HepG2 (cell line): ENCODE data around the gene FITM1. TPM values are rescaled to one million over a fixed set of nuclear protein-coding genes. Genes with fewer than 3 reads are reported as not detected.

Experiments
- AGO2 ChIP-seq: fragments of 200-400 bp; formaldehyde crosslinking; optimal IDR thresholded peaks from 2 replicates; pipeline ENCODE3; 2017; ENCODE audit warnings: mild to moderate bottlenecking, low read depth, low read length, moderate library complexity
- CCAR2 ChIP-seq: fragments of 200-400 bp; formaldehyde crosslinking; optimal IDR thresholded peaks from 2 replicates; pipeline ENCODE3; 2018; ENCODE audit warnings: low read depth, mild to moderate bottlenecking, low read length, moderate library complexity
- EHMT2 ChIP-seq: fragments of 200-600 bp; sonication (generic); IDR thresholded peaks from 2 replicates; pipeline ENCODE4 v1.7.0; 2017; ENCODE audit warnings: antibody characterized with exemption, low read depth, low read length, borderline replicate concordance
- FOXJ3 ChIP-seq: sonication (generic); formaldehyde crosslinking; IDR thresholded peaks from 2 replicates; pipeline ENCODE4 v1.4.0; 2020; ENCODE audit warnings: missing genetic modification reagents, mild to moderate bottlenecking, borderline replicate concordance
- HNRNPUL1 ChIP-seq: fragments of 200-400 bp; formaldehyde crosslinking; IDR thresholded peaks from 2 replicates; pipeline ENCODE4 v1.6.1; 2017; ENCODE audit warnings: low read depth, mild to moderate bottlenecking, low read length, moderate library complexity
- KAT8 ChIP-seq: IDR thresholded peaks from 2 replicates; pipeline ENCODE4 v1.6.1; 2016; ENCODE audit warnings: missing genetic modification reagents, missing compliant biosample characterization
- ZNF207 ChIP-seq: fragments of 450-650 bp; IDR thresholded peaks from 2 replicates; pipeline ENCODE4 v1.6.1; 2016; ENCODE audit warnings: antibody characterized with exemption, borderline replicate concordance
- ZNF557 ChIP-seq: sonication (generic); formaldehyde crosslinking; IDR thresholded peaks from 2 replicates; pipeline ENCODE4 v1.4.0; 2020; ENCODE audit warnings: missing genetic modification reagents
- ZNF761 ChIP-seq: sonication (generic); formaldehyde crosslinking; conservative IDR thresholded peaks from 2 replicates; pipeline ENCODE4 v1.4.0; 2020; ENCODE audit warnings: mild to moderate bottlenecking, missing genetic modification reagents
- ZSCAN25 ChIP-seq: sonication (generic); formaldehyde crosslinking; IDR thresholded peaks from 2 replicates; pipeline ENCODE4 v1.8.0; 2022; ENCODE audit warnings: mild to moderate bottlenecking, missing genetic modification reagents
- polyA plus RNA-seq, 8 experiments: library from polyadenylated mRNA; depleted of rRNA in 3 of 8; stranded (reverse) in 7 of 8; unstranded in 1 of 8; fragments of >200 nt; fragmentation: Illumina TruSeq in 4 of 8; extraction: Trizol in 4 of 8; gene quantifications; 2 replicates each; pipeline versions ENCODE4 v1.2.1 to v1.2.3, GENCODE V29; 2011 to 2016; ENCODE audit warnings: low read depth in 4 of 8, missing spikeins in 1 of 8, mixed read lengths in 1 of 8; ENCODE audit not compliant: insufficient read depth in 1 of 8
- total RNA-seq, 5 experiments: library from RNA; depleted of rRNA; stranded (reverse); fragments of >200 nt; fragmentation: Illumina TruSeq; extraction: Trizol; gene quantifications; 2 replicates each; pipeline ENCODE4 v1.2.3, GENCODE V29; 2016; ENCODE audit warnings: low read depth in 1 of 5
- TF ChIP-seq, protein P1 (sequence below): sonication (generic); formaldehyde crosslinking; IDR thresholded peaks from 2 replicates; pipeline ENCODE4 v1.5.0; 2020; ENCODE audit warnings: missing genetic modification reagents
- TF ChIP-seq, protein P2 (sequence below): sonication (generic); formaldehyde crosslinking; IDR thresholded peaks from 2 replicates; pipeline ENCODE4 v1.4.0; 2020; ENCODE audit warnings: mild to moderate bottlenecking, low read depth, missing genetic modification reagents
- TF ChIP-seq, protein P3 (sequence below): sonication (generic); formaldehyde crosslinking; IDR thresholded peaks from one replicate; pipeline ENCODE4 v1.5.1; 2020; ENCODE audit warnings: mild to moderate bottlenecking, missing genetic modification reagents; ENCODE audit errors: not compliant biosample characterization
- TF ChIP-seq, protein P4 (sequence below): sonication (generic); formaldehyde crosslinking; IDR thresholded peaks from 2 replicates; pipeline ENCODE4 v1.4.0; 2020; ENCODE audit warnings: mild to moderate bottlenecking, missing genetic modification reagents, borderline replicate concordance

The FITM1 gene
- total and polyA plus RNA-seq, 2 of the 13 experiments (the other 11 are each of a cell fraction or from before 2014, with no cell fraction given): 2.7 to 5.8 TPM

DNA sequence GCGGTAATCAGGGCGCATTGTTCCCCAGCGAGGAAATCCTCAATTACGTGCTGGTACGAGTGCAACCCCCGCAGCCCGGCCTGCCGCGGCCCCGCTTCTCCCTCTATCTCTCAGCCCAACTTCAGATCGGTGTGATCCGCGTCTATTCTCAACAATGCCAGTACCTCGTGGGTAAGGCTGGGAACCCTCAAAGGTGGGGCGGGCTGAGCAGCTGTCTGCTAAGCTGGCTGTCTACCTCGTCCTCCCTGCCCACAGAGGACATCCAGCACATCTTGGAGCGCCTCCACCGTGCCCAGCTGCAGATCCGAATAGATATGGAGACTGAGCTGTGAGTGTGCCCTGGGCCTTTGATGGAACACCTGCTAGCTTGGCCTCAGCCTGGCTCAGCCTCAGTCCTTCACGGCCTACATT is 42.4 kb downstream of the FITM1 start (continued):
- TF ChIP-seq, protein P1, sequence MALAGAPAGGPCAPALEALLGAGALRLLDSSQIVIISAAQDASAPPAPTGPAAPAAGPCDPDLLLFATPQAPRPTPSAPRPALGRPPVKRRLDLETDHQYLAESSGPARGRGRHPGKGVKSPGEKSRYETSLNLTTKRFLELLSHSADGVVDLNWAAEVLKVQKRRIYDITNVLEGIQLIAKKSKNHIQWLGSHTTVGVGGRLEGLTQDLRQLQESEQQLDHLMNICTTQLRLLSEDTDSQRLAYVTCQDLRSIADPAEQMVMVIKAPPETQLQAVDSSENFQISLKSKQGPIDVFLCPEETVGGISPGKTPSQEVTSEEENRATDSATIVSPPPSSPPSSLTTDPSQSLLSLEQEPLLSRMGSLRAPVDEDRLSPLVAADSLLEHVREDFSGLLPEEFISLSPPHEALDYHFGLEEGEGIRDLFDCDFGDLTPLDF (CRISPR knock-in tag): no peak
- TF ChIP-seq KAT8 (CRISPR knock-in tag): no peak
- no peak for TF ChIP-seq FOXJ3 (CRISPR knock-in tag)
- TF ChIP-seq, protein P2, sequence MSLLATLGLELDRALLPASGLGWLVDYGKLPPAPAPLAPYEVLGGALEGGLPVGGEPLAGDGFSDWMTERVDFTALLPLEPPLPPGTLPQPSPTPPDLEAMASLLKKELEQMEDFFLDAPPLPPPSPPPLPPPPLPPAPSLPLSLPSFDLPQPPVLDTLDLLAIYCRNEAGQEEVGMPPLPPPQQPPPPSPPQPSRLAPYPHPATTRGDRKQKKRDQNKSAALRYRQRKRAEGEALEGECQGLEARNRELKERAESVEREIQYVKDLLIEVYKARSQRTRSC (CRISPR knock-in tag): no peak
- TF ChIP-seq ZNF207: no peak
- no peak for TF ChIP-seq CCAR2
- no peak for TF ChIP-seq ZNF761 (CRISPR knock-in tag)
- TF ChIP-seq, protein P3, sequence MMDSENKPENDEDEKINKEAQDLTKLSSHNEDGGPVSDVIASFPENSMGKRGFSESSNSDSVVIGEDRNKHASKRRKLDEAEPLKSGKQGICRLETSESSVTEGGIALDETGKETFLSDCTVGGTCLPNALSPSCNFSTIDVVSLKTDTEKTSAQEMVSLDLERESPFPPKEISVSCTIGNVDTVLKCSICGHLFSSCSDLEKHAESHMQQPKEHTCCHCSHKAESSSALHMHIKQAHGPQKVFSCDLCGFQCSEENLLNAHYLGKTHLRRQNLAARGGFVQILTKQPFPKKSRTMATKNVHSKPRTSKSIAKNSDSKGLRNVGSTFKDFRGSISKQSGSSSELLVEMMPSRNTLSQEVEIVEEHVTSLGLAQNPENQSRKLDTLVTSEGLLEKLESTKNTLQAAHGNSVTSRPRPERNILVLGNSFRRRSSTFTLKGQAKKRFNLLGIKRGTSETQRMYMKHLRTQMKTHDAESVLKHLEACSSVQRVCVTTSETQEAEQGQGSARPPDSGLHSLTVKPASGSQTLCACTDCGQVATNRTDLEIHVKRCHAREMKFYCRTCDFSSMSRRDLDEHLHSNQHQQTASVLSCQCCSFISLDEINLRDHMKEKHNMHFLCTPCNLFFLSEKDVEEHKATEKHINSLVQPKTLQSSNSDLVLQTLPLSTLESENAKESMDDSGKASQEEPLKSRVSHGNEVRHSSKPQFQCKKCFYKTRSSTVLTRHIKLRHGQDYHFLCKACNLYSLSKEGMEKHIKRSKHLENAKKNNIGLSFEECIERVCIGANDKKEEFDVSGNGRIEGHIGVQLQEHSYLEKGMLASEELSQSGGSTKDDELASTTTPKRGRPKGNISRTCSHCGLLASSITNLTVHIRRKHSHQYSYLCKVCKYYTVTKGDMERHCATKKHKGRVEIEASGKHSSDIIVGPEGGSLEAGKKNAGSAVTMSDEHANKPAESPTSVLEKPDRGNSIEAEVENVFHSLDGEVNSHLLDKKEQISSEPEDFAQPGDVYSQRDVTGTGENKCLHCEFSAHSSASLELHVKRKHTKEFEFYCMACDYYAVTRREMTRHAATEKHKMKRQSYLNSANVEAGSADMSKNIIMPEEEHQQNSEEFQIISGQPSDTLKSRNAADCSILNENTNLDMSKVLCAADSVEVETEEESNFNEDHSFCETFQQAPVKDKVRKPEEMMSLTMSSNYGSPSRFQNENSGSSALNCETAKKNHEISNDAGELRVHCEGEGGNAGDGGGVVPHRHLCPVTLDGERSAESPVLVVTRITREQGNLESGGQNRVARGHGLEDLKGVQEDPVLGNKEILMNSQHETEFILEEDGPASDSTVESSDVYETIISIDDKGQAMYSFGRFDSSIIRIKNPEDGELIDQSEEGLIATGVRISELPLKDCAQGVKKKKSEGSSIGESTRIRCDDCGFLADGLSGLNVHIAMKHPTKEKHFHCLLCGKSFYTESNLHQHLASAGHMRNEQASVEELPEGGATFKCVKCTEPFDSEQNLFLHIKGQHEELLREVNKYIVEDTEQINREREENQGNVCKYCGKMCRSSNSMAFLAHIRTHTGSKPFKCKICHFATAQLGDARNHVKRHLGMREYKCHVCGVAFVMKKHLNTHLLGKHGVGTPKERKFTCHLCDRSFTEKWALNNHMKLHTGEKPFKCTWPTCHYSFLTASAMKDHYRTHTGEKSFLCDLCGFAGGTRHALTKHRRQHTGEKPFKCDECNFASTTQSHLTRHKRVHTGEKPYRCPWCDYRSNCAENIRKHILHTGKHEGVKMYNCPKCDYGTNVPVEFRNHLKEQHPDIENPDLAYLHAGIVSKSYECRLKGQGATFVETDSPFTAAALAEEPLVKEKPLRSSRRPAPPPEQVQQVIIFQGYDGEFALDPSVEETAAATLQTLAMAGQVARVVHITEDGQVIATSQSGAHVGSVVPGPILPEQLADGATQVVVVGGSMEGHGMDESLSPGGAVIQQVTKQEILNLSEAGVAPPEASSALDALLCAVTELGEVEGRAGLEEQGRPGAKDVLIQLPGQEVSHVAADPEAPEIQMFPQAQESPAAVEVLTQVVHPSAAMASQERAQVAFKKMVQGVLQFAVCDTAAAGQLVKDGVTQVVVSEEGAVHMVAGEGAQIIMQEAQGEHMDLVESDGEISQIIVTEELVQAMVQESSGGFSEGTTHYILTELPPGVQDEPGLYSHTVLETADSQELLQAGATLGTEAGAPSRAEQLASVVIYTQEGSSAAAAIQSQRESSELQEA (CRISPR knock-in tag): no peak
- TF ChIP-seq AGO2: peak; percentile 34
- no peak for TF ChIP-seq EHMT2
- TF ChIP-seq ZSCAN25 (CRISPR knock-in tag): no peak
- TF ChIP-seq ZNF557 (CRISPR knock-in tag): no peak
- no peak for TF ChIP-seq HNRNPUL1
- TF ChIP-seq, protein P4, sequence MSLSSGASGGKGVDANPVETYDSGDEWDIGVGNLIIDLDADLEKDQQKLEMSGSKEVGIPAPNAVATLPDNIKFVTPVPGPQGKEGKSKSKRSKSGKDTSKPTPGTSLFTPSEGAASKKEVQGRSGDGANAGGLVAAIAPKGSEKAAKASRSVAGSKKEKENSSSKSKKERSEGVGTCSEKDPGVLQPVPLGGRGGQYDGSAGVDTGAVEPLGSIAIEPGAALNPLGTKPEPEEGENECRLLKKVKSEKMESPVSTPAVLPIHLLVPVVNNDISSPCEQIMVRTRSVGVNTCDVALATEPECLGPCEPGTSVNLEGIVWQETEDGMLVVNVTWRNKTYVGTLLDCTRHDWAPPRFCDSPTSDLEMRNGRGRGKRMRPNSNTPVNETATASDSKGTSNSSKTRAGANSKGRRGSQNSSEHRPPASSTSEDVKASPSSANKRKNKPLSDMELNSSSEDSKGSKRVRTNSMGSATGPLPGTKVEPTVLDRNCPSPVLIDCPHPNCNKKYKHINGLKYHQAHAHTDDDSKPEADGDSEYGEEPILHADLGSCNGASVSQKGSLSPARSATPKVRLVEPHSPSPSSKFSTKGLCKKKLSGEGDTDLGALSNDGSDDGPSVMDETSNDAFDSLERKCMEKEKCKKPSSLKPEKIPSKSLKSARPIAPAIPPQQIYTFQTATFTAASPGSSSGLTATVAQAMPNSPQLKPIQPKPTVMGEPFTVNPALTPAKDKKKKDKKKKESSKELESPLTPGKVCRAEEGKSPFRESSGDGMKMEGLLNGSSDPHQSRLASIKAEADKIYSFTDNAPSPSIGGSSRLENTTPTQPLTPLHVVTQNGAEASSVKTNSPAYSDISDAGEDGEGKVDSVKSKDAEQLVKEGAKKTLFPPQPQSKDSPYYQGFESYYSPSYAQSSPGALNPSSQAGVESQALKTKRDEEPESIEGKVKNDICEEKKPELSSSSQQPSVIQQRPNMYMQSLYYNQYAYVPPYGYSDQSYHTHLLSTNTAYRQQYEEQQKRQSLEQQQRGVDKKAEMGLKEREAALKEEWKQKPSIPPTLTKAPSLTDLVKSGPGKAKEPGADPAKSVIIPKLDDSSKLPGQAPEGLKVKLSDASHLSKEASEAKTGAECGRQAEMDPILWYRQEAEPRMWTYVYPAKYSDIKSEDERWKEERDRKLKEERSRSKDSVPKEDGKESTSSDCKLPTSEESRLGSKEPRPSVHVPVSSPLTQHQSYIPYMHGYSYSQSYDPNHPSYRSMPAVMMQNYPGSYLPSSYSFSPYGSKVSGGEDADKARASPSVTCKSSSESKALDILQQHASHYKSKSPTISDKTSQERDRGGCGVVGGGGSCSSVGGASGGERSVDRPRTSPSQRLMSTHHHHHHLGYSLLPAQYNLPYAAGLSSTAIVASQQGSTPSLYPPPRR (CRISPR knock-in tag): no peak
